ENCODE data around the gene UBIAD1.

DNA sequence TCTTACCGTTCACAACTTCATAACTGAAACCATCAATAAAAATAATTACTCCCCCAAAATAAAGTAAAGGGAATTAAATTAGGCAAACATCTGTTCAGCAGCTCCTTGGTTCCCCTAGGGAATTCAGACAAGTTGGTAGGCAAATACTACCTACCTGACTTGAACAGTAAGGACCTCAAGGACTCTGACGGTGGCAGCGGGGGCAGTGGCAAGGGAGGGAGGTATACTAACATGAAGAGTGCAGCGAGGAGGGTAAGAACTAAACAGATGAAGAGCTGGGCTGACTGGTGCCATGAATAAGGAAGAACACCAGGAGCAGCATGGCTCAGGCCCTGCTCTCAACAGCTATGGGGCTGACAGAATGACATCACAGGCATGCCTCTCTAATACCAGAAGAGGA is 43.8 kb upstream of the UBIAD1 start:
- no peak for TF ChIP-seq POLR2A (IDR thresholded peaks at IDR 0.05)
- TF ChIP-seq, protein P1, sequence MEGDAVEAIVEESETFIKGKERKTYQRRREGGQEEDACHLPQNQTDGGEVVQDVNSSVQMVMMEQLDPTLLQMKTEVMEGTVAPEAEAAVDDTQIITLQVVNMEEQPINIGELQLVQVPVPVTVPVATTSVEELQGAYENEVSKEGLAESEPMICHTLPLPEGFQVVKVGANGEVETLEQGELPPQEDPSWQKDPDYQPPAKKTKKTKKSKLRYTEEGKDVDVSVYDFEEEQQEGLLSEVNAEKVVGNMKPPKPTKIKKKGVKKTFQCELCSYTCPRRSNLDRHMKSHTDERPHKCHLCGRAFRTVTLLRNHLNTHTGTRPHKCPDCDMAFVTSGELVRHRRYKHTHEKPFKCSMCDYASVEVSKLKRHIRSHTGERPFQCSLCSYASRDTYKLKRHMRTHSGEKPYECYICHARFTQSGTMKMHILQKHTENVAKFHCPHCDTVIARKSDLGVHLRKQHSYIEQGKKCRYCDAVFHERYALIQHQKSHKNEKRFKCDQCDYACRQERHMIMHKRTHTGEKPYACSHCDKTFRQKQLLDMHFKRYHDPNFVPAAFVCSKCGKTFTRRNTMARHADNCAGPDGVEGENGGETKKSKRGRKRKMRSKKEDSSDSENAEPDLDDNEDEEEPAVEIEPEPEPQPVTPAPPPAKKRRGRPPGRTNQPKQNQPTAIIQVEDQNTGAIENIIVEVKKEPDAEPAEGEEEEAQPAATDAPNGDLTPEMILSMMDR (IDR thresholded peaks at IDR 0.05) = no peak
